TTC549 (cell line): ENCODE data around the gene SRM.
"Not testable (repeated sequence)": the region's sequence is repeated elsewhere in the genome, so short reads cannot be mapped to it uniquely, and the experiment has no call there.

ENCODE experiments used
- FAIRE-seq: peaks from 2 replicates; lab custom pipeline; 2012; peaks lifted over from hg19 to GRCh38; lab: Jason Lieb, UNC

Gene SRM

GRCh38 chr1:11044849-11045427 is 14.9 kb downstream of the SRM start:
- FAIRE-seq, result no peak

DNA sequence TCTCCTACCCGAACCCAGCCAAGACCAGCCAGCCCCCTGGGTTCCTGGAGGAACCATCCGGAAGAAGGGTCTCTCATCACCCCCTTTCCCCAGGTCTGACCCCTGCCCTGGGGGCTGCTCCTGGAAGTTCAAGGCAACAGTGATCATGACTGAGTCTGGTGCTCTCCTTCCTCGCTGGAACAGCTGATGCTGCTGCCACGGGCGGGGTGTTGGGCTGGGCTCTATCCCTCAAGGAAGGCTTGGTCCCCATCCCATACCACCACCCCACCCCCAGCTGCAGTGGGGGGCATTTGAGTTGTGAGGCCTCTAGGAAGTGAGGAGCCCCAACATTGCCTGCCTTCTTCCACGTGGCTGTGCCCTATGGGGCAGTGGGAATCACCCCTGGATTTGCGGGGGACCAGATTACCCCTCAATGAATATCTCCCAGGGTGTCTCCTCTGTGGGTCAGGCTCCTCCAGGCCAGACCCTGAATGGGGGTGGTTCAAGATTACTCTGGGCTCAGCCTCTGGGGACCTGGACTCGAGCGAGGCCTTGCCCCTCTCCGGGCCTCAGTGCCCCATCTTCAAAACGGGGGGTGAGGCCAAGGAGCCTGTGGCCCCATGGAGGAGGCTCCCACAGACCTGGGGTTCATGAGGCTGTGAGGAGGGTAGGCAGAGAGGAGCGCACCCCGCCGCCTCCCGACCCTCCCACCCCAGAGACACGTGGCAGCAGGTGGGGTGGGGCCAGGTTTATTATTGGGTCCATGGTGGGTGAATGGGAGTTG is 15.6 kb downstream of the SRM start:
- FAIRE-seq, result no peak

GRCh38 chr1:11042995-11043874 is 16.6 kb downstream of the SRM start:
- FAIRE-seq, result no peak

DNA sequence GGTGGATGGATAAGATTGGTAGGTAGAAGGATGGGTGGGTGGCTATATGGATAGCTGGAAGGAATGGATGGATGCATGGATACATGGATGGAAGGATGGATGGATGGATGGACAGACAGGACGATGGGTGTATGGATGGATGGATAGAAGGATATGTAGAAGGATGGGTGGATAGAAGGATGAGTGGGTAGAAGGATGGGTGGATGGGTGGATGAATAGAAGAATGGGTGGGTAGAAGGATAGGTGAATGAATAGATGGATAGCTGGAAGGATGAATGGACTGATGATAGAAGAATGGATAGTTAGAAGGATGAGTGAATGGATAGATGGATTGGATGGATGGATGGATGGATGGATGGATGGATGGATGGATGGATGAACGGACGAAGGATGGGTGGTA is 17.8 kb downstream of the SRM start:
- FAIRE-seq, result no peak

DNA sequence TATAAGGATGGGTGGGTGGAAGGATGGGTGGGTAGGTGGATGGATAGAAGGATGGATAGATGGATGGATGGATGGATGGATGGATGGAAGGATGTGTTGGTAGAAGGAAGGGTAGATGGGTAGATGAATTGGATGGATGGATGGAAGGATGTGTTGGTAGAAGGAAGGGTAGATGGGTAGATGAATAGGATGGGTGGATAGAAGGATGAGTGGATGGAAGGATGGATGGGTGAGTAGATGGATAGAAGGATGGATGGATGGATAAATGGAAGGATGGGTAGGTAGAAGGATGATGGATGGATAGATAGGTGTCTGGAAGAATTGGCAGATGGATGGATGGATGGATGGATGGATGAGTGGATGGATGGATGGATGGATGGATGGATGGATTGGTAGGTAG is 18.8 kb downstream of the SRM start:
- FAIRE-seq, result no peak

GRCh38 chr1:11040105-11040429 is 19.8 kb downstream of the SRM start:
- not testable (repeated sequence) for FAIRE-seq

DNA sequence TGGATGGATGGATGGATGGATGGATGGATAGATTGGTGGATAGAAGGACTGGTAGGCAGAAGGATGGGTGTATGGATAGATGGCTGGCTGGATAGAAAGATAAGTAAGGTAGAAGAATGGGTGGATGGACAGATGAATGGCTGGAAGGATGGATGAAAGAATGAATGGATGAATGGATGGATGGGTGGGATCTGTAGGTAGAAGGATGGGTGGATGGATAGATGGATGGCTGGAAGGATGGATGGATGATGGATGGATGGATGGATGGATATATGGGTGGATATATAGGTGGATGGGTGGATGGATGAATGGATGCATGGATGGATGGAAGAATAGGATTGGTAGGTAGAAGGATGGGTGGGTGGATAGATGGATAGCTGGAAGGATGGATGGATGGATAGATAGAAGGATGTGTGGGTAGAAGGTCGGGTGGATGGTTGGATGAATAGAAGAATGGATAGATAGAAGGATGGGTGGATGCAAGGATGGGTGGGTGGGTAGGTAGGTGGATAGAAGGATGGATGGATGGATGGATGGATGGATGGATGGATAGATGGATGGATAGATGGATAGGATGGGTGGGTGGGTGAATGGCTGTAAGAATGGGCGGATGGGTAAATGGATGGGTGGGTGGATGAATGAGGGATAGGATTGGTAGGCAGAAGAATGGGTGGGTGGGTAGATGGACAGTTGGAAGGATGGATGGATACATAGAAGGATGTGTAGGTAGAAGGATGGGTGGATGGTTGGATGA is 20.3 kb downstream of the SRM start:
- FAIRE-seq, result no peak

- peak; percentile 93 for FAIRE-seq
Observed at GRCh38 chr1:11037740-11038182, 22.1 kb downstream of the SRM start.

GRCh38 chr1:11037019-11037739 is 22.6 kb downstream of the SRM start:
- not testable (repeated sequence) for FAIRE-seq

- FAIRE-seq, result no peak
Observed at GRCh38 chr1:11031624-11032262, 28.1 kb downstream of the SRM start.

GRCh38 chr1:11030865-11031264 is 29.0 kb downstream of the SRM start:
- no peak for FAIRE-seq

DNA sequence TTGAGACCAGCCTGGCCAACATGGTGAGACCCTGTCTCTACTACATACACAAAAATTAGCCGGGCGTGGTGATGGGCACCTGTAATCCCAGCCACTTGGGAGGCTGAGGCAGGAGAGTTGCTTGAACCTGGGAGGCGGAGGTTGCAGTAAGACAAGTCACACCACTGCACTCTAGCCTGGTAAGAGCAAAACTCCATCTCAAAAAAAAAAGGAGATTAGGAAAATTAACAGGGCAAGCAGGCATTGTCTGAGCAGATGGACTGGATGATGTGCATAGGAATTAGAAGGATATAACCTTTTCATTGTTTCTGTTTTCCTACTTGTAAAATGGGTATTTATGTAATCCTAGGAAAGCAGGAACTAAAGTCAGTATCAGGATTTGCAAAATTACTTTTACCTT is 31.8 kb downstream of the SRM start:
- FAIRE-seq, result no peak

- FAIRE-seq, result no peak
Observed at GRCh38 chr1:11027316-11027715, 32.5 kb downstream of the SRM start.

DNA sequence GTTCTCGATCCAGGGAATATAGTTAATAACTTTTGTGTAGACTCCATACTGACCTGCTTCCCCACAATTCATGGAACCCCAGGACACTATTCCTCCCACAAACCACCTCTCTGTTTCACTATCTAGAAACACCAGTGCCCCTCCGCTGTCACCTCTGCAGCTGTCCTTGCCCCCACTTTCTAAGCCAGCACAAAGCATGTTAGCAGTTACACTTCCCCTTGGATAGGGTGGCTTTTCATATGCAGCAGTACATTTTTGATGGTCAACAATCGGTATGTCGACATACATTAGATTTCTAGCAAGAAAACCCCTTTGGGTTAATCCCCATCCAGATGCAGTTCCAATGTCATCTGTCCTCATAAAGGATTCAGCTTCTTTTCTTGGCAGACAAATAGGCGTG is 32.9 kb downstream of the SRM start:
- FAIRE-seq, result no peak

DNA sequence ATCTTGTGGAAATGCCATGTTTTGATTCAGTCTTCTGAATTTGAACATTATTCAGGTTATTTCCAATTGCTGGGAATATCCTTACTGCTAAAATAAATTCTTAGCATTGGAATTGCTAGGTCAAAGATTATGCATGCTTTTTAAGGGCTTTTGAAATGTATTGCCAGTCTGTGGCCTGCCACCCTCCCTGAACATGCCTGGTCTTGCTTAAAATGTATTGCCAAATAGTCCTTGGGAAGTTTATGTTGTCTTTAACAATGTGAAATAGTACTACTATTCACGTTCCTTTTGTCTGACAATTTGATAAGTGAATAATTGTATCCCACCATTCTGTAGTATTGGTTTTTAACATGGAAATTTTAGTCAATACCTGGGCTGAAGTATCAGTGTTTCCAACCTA is 33.8 kb downstream of the SRM start:
- FAIRE-seq, result no peak

- no peak for FAIRE-seq
Observed at GRCh38 chr1:11025618-11026017, 34.2 kb downstream of the SRM start.

GRCh38 chr1:11024874-11025203 is 35.0 kb downstream of the SRM start:
- FAIRE-seq, result no peak

DNA sequence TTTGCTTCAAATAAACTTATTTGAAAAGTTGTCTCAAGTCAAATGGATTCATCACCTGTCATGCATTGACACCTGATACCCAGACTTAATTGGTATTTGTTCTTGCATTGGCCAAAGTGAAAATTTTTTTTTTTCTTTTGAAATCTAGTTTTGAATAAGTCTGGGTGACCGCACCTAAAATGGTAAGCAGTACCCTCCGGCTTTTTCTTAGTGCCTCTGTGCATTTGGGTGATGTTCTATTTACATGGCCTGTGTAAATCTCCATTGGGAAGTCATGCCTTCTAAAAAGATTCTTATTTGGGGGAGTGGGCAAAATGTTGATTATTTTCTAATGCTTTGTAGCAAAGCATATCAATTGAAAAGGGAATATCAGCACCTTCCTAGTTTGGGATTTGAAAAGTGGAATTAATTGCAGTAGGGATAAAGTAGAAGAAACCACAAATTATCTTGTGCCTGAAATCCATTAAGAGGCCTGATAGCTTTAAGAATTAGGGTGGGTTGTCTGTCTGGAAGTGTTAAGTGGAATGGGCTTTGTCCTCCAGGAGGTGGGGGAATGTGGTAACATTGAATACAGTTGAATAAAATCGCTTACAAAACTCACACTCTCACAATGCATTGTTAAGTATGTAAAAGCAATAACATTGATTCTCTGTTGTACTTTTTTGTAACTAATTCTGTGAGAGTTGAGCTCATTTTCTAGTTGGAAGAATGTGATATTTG is 35.5 kb downstream of the SRM start:
- no peak for FAIRE-seq

DNA sequence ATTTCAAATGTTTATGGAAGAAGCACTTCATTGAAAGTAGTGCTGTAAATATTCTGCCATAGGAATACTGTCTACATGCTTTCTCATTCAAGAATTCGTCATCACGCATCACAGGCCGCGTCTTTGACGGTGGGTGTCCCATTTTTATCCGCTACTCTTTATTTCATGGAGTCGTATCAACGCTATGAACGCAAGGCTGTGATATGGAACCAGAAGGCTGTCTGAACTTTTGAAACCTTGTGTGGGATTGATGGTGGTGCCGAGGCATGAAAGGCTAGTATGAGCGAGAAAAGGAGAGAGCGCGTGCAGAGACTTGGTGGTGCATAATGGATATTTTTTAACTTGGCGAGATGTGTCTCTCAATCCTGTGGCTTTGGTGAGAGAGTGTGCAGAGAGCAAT is 36.6 kb downstream of the SRM start:
- FAIRE-seq, result no peak

GRCh38 chr1:11019971-11020370 is 39.8 kb downstream of the SRM start:
- FAIRE-seq, result no peak

GRCh38 chr1:11019358-11019757 is 40.5 kb downstream of the SRM start:
- FAIRE-seq, result not testable (repeated sequence)
